Left kidney (tissue), 2 donors: ENCODE data around the gene RGPD3. TPM values are rescaled to one million over a fixed set of nuclear protein-coding genes. Genes with fewer than 3 reads are reported as not detected.

ENCODE experiments used
- DNase-seq: peaks from one replicate; pipeline ENCODE4 v3.0.0-alpha.2; 2013
- polyA plus RNA-seq: library from polyadenylated mRNA; unstranded; fragments of 120-200 nt; gene quantifications from one replicate; pipeline ENCODE4 v1.2.1, GENCODE V29; 2013; ENCODE audit not compliant: insufficient read length

The RGPD3 gene
- polyA plus RNA-seq, 1 donor: 0.12 TPM

DNA sequence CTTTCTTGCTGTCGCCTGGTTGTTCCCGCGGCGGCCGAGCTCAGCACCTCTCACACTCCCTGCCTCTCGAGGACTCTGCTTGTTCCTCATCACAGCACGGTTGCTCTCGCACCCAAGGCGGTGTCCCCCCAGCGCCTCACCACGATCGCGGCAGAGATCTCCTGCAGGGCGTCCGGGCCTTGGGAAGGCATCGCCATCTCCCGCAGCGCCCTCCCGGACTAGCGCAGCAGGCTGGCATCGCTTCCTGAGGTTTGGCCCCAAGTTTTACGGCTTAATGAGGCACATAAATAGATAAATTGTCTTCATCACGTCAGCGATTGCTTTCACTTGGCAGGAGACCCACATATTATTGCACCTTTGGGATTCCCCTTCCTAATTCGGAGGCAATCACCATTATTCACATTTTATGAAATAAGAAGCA, 125.4 kb downstream of the RGPD3 start:
- no peak for DNase-seq

DNA sequence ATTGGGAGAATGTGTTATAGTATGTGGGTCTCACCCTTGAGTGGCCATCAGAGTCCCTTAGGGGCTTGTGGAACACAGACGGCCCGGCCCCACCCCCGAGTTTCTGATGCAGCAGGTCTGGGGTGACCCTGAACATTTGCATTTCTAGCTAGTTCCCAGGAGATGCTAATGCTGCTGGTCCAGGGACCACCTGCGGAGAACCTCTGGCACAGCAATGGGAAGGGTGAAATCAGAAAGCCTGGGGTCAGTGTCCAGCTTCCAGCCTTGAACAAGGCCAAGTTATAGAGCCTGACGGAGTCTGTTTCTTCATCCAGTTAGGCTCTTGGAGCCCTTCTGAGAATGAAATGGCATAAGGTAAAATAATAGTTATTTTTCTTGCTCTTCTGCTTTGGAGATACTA, 126.5 kb downstream of the RGPD3 start:
- DNase-seq: no peak

Other genes starting within 250 kb of the RGPD3 start
- gene CD8B2, start 19.0 kb upstream of the RGPD3 start, polyA plus RNA-seq: 0.23 TPM